Inferior parietal cortex (tissue), 1 donor: ENCODE results near the gene KRT83.
"Not testable (repeated sequence)": the region's sequence is repeated elsewhere in the genome, so short reads cannot be mapped to it uniquely, and the experiment has no call there.

Source experiments
- DNase-seq: peaks from one replicate; pipeline ENCODE4 v3.0.0-alpha.2; 2016; ENCODE audit errors: extremely low spot score

The KRT83 gene

GRCh38 chr12:52353766-52354165, 32.6 kb upstream of the KRT83 start:
- no peak for DNase-seq

- DNase-seq: no peak
These were observed 31.8 kb upstream of the KRT83 start for GRCh38 chr12:52352951-52353350.

GRCh38 chr12:52351196-52352059, 30.2 kb upstream of the KRT83 start:
- peak; percentile 28 for DNase-seq

- DNase-seq: no peak
These were observed 29.6 kb upstream of the KRT83 start for GRCh38 chr12:52350786-52351185.

- no peak for DNase-seq
These were observed 28.9 kb upstream of the KRT83 start for GRCh38 chr12:52350021-52350620.

- DNase-seq: no peak
These were observed 28.0 kb upstream of the KRT83 start for GRCh38 chr12:52349196-52349595.

- no peak for DNase-seq
These were observed 26.6 kb upstream of the KRT83 start for GRCh38 chr12:52347551-52348510.

GRCh38 chr12:52347016-52347415, 25.8 kb upstream of the KRT83 start:
- DNase-seq: no peak

GRCh38 chr12:52346593-52346992, 25.4 kb upstream of the KRT83 start:
- no peak for DNase-seq

- DNase-seq: not testable (repeated sequence)
These were observed 23.8 kb upstream of the KRT83 start for GRCh38 chr12:52345041-52345440.

- DNase-seq: no peak
These were observed 22.9 kb upstream of the KRT83 start for GRCh38 chr12:52344111-52344510.

- DNase-seq: no peak
These were observed 22.4 kb upstream of the KRT83 start for GRCh38 chr12:52343550-52343949.

- no peak for DNase-seq
These were observed 21.7 kb upstream of the KRT83 start for GRCh38 chr12:52342781-52343490.

- DNase-seq: no peak
These were observed 19.9 kb upstream of the KRT83 start for GRCh38 chr12:52341066-52341580.

- DNase-seq: no peak
These were observed 17.2 kb upstream of the KRT83 start for GRCh38 chr12:52338241-52338960.

GRCh38 chr12:52337054-52337453, 15.9 kb upstream of the KRT83 start:
- DNase-seq: no peak

- DNase-seq: no peak
These were observed 15.4 kb upstream of the KRT83 start for GRCh38 chr12:52336641-52337040.

GRCh38 chr12:52335598-52336262, 14.5 kb upstream of the KRT83 start:
- no peak for DNase-seq

GRCh38 chr12:52334185-52334584, 13.0 kb upstream of the KRT83 start:
- DNase-seq: no peak

- no peak for DNase-seq
These were observed 12.1 kb upstream of the KRT83 start for GRCh38 chr12:52333321-52333720.
